ENCODE results near the gene DLGAP1.

DNA sequence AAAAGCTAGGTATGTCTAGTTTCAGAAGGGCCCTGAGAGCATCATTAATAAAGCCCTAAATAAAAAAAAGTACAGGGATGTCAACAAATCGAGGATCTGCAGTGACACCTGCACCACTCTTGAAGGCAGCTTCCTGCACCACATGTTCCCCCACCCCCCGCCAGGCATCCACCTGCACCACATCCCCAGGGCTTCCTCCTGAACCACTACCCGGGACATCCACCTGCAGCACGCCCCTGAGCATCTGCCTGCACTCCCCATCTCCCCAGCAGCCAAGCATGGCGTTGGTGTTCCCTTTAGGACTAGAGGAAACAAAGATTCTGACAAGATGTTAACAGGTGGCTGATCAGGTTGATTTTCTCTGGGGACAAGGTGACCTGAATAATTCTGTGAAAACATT is 55.2 kb downstream of the DLGAP1 start:
- TF ChIP-seq, protein P1, sequence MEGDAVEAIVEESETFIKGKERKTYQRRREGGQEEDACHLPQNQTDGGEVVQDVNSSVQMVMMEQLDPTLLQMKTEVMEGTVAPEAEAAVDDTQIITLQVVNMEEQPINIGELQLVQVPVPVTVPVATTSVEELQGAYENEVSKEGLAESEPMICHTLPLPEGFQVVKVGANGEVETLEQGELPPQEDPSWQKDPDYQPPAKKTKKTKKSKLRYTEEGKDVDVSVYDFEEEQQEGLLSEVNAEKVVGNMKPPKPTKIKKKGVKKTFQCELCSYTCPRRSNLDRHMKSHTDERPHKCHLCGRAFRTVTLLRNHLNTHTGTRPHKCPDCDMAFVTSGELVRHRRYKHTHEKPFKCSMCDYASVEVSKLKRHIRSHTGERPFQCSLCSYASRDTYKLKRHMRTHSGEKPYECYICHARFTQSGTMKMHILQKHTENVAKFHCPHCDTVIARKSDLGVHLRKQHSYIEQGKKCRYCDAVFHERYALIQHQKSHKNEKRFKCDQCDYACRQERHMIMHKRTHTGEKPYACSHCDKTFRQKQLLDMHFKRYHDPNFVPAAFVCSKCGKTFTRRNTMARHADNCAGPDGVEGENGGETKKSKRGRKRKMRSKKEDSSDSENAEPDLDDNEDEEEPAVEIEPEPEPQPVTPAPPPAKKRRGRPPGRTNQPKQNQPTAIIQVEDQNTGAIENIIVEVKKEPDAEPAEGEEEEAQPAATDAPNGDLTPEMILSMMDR (IDR thresholded peaks at IDR 0.05; ENCODE audit: low read depth, low read length): no peak
- TF ChIP-seq EZH2phosphoT487 (IDR thresholded peaks at IDR 0.05; ENCODE audit: low read depth): no peak
